Natural killer cell (primary cell): ENCODE data around the gene CFAP92. TPM values are rescaled to one million over a fixed set of nuclear protein-coding genes. Genes with fewer than 3 reads are reported as not detected.

Experiments used
- ATAC-seq, 3 donors: fragments of 150-1000 bp in 2 of 3; fragments of 200-7000 bp in 1 of 3; cut with Tn5 transposase; 1 replicate in 1 of 3; 2 replicates in 2 of 3; pipeline ENCODE4 v1.10.0; 2021; ENCODE audit warnings: mild to moderate bottlenecking in 2 of 3, moderate library complexity in 2 of 3
- DNase-seq, 2 donors: peaks; one replicate each; pipeline versions ENCODE4 v3.0.0 to v3.0.0-alpha.2; 2013 to 2021; ENCODE audit warnings: mixed read lengths in 1 of 2
- H3K27ac ChIP-seq: one replicate; pipeline ENCODE4 v1.5.1; 2013; ENCODE audit warnings: mild to moderate bottlenecking, low read length
- H3K27me3 ChIP-seq: one replicate; pipeline ENCODE4 v1.6.1; 2013; ENCODE audit warnings: low read length; ENCODE audit not compliant: control insufficient read depth, insufficient read depth
- H3K36me3 ChIP-seq: one replicate; pipeline ENCODE4 v1.6.1; 2013; ENCODE audit warnings: low read length; ENCODE audit not compliant: control insufficient read depth, insufficient read depth
- H3K4me1 ChIP-seq: one replicate; pipeline ENCODE4 v1.6.1; 2013; ENCODE audit warnings: low read length; ENCODE audit not compliant: control insufficient read depth, insufficient read depth
- H3K4me3 ChIP-seq: one replicate; pipeline ENCODE4 v1.5.1; 2013; ENCODE audit warnings: low read length
- H3K9me3 ChIP-seq: one replicate; pipeline ENCODE4 v1.6.1; 2013; ENCODE audit warnings: low read length; ENCODE audit not compliant: control insufficient read depth, insufficient read depth
- H3K27ac Mint-ChIP-seq, 2 donors: one replicate each; pipeline ENCODE4 v1.8.0; 2022; ENCODE audit warnings: mild to moderate bottlenecking in 2 of 2, mixed read lengths in 2 of 2, moderate library complexity in 1 of 2
- H3K27me3 Mint-ChIP-seq, 2 donors: one replicate each; pipeline ENCODE4 v1.8.0; 2022; ENCODE audit warnings: low read depth in 2 of 2, mixed read lengths in 2 of 2
- H3K36me3 Mint-ChIP-seq: one replicate; pipeline ENCODE4 v1.8.0; 2022; ENCODE audit warnings: mixed read lengths
- H3K4me1 Mint-ChIP-seq, 2 donors: one replicate each; pipeline ENCODE4 v1.8.0; 2022; ENCODE audit warnings: mixed read lengths in 2 of 2
- H3K4me3 Mint-ChIP-seq: one replicate; pipeline ENCODE4 v1.8.0; 2022; ENCODE audit warnings: mild to moderate bottlenecking, moderate library complexity, mixed read lengths
- H3K9me3 Mint-ChIP-seq, 2 donors: one replicate each; pipeline ENCODE4 v1.8.0; 2022; ENCODE audit warnings: mixed read lengths in 2 of 2
- CTCF ChIP-seq: fragments of 200-600 bp; IDR thresholded peaks from one replicate; pipeline ENCODE4 v1.8.0; 2022; ENCODE audit warnings: antibody characterized with exemption
- WGBS: methylation state at CpG from one replicate; pipeline ENCODE4 v1.1.7; 2013; ENCODE audit warnings: missing lambda C conversion rate; ENCODE audit not compliant: insufficient coverage; 5-methylcytosine and 5-hydroxymethylcytosine counted together
- intact Hi-C: fragments of 100-400 bp; cut with micrococcal nuclease; formaldehyde crosslinking; loops from one replicate; pipeline ENCODE4 v1.14.2; 2022
- total RNA-seq, 4 donors: library from RNA; stranded (reverse); fragments of 120-200 nt in 1 of 4; gene quantifications; one replicate each; pipeline versions ENCODE4 v1.2.3 to v1.2.4, GENCODE V29; 2013 to 2022

The CFAP92 gene
- total RNA-seq, 3 donors from 2014 or later (not counting 1 experiment from before 2014, with no cell fraction given) = 0.26 to 0.43 (median 0.41) TPM

DNA sequence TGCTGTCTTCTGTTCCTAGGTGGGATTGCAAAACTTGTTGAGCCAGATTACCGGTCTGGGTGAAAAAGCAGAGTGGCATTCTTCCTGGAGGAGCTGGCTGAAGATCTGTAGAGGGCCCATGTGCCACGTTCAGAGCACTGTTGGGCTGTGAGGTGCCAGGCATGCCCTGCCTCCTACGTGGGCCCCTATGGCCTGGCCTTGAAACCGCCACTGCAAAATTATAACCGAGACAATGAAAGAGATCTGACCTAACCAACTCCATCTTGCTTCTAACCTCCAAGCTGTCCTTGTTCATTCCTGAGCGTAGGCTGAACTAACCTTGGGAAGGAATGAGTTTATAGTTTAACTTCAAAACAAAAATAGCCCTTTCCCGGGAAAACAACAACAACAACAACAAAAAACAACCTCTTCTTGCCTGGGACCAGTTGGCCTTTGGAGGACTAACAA is 115.8 kb downstream of the CFAP92 start:
- peaks cover 2% of the 10 kb centered on the region for H3K36me3 ChIP-seq
- H3K4me1 ChIP-seq = peaks cover 25% of the 10 kb centered on the region
- H3K4me3 ChIP-seq = no peak overlapping the region
- H3K27ac Mint-ChIP-seq = peak overlapping the region; percentile 90 to 92
- H3K4me3 Mint-ChIP-seq = peak overlapping the region; percentile 81
- peak overlapping the region; percentile 93 for H3K27ac ChIP-seq
- no peak for DNase-seq
- H3K9me3 ChIP-seq = no peaks in the 10 kb centered on the region
- ATAC-seq = no peak
- intact Hi-C loops = loop anchor here (2.0 kb wide), 2 partner anchors 197 to 227 kb away; partner anchors contain the start of gene RPN1
- H3K4me1 Mint-ChIP-seq = peaks cover 55 to 56% of the 10 kb centered on the region in 2 donors
- no peaks in the 10 kb centered on the region for H3K9me3 Mint-ChIP-seq
- H3K36me3 Mint-ChIP-seq = no peaks in the 10 kb centered on the region
- peaks cover 12 to 16% of the 10 kb centered on the region in 2 donors for H3K27me3 Mint-ChIP-seq
- WGBS = 91% methylated on average over 5 of the region's 7 CpGs
- TF ChIP-seq CTCF = no peak
- no peaks in the 10 kb centered on the region for H3K27me3 ChIP-seq

GRCh38 chr3:128875556-128876120 is 118.2 kb downstream of the CFAP92 start:
- peaks cover 12 to 16% of the 10 kb centered on the region in 2 donors for H3K27me3 Mint-ChIP-seq
- no peaks in the 10 kb centered on the region for H3K36me3 Mint-ChIP-seq
- peak; percentile 29 for TF ChIP-seq CTCF
- DNase-seq (peak in 1 of 2 donors; percentile 82), ATAC-seq (peak in 2 of 3 donors; percentile 32 to 39)
- WGBS = 50% methylated on average over 12 of the region's 12 CpGs
- H3K27ac ChIP-seq = no peak overlapping the region
- no peaks in the 10 kb centered on the region for H3K36me3 ChIP-seq
- H3K4me1 Mint-ChIP-seq = peaks cover 32 to 37% of the 10 kb centered on the region in 2 donors
- no peak overlapping the region for H3K27ac Mint-ChIP-seq
- H3K9me3 Mint-ChIP-seq = no peaks in the 10 kb centered on the region
- no peaks in the 10 kb centered on the region for H3K9me3 ChIP-seq
- no peaks in the 10 kb centered on the region for H3K27me3 ChIP-seq
- no peak overlapping the region for H3K4me3 ChIP-seq
- H3K4me3 Mint-ChIP-seq = no peak overlapping the region
- peaks cover 25% of the 10 kb centered on the region for H3K4me1 ChIP-seq
- intact Hi-C loops = no loop called here

GRCh38 chr3:128874481-128875180 is 119.2 kb downstream of the CFAP92 start:
- H3K36me3 ChIP-seq = no peaks in the 10 kb centered on the region
- no peak overlapping the region for H3K27ac Mint-ChIP-seq
- H3K4me1 Mint-ChIP-seq = peaks cover 22 to 30% of the 10 kb centered on the region in 2 donors
- H3K27ac ChIP-seq = no peak overlapping the region
- ATAC-seq (no peak), DNase-seq (no peak)
- H3K9me3 Mint-ChIP-seq = no peaks in the 10 kb centered on the region
- H3K27me3 Mint-ChIP-seq = peaks cover 12 to 16% of the 10 kb centered on the region in 2 donors
- H3K9me3 ChIP-seq = no peaks in the 10 kb centered on the region
- H3K4me1 ChIP-seq = peaks cover 16% of the 10 kb centered on the region
- no peak overlapping the region for H3K4me3 Mint-ChIP-seq
- no peaks in the 10 kb centered on the region for H3K27me3 ChIP-seq
- H3K36me3 Mint-ChIP-seq = no peaks in the 10 kb centered on the region
- H3K4me3 ChIP-seq = no peak overlapping the region
- no peak for TF ChIP-seq CTCF
- WGBS = 88% methylated on average over 3 of the region's 3 CpGs
- intact Hi-C loops = no loop called here
